ENCODE measurements around the gene RPP21. TPM values are rescaled to one million over a fixed set of nuclear protein-coding genes. Genes with fewer than 3 reads are reported as not detected.

The RPP21 gene
- total RNA-seq, 1 donor from 2014 or later = 48.8 TPM

- Mint-ChIP-seq H3K36me3 (ENCODE audit: unreplicated experiment) (peaks cover 18% of the 10 kb centered on the region), H3K27me3 (ENCODE audit: unreplicated experiment) (no peaks in the 10 kb centered on the region), H3K4me3 (ENCODE audit: unreplicated experiment) (no peak overlapping the region), H3K9me3 (ENCODE audit: unreplicated experiment) (peaks cover 8% of the 10 kb centered on the region), H3K27ac (ENCODE audit: unreplicated experiment) (peak overlapping the region; percentile 86), H3K4me1 (ENCODE audit: unreplicated experiment) (peaks cover 69% of the 10 kb centered on the region)
- TF ChIP-seq CTCF (IDR thresholded peaks at IDR 0.05) = no peak
- no peak for DNase-seq (ENCODE audit: extremely low spot score, unreplicated experiment)
Measured at GRCh38 chr6:30321692-30322388, 23.1 kb upstream of the RPP21 start.

- peak overlapping the region; percentile 86 for H3K27ac Mint-ChIP-seq (ENCODE audit: unreplicated experiment)
- H3K27me3 Mint-ChIP-seq (ENCODE audit: unreplicated experiment) = no peaks in the 10 kb centered on the region
- peaks cover 11% of the 10 kb centered on the region for H3K36me3 Mint-ChIP-seq (ENCODE audit: unreplicated experiment)
- peak overlapping the region; percentile 63 for H3K4me3 Mint-ChIP-seq (ENCODE audit: unreplicated experiment)
- H3K9me3 Mint-ChIP-seq (ENCODE audit: unreplicated experiment) = peaks cover 8% of the 10 kb centered on the region
- no peak for DNase-seq (ENCODE audit: extremely low spot score, unreplicated experiment)
- no peak for TF ChIP-seq CTCF (IDR thresholded peaks at IDR 0.05)
- H3K4me1 Mint-ChIP-seq (ENCODE audit: unreplicated experiment) = peaks cover 75% of the 10 kb centered on the region
Measured at GRCh38 chr6:30322527-30323501, 22.1 kb upstream of the RPP21 start.

- peaks cover 7% of the 10 kb centered on the region for H3K9me3 Mint-ChIP-seq (ENCODE audit: unreplicated experiment)
- H3K27ac Mint-ChIP-seq (ENCODE audit: unreplicated experiment) = peak overlapping the region; percentile 86
- peaks cover 9% of the 10 kb centered on the region for H3K36me3 Mint-ChIP-seq (ENCODE audit: unreplicated experiment)
- H3K27me3 Mint-ChIP-seq (ENCODE audit: unreplicated experiment) = no peaks in the 10 kb centered on the region
- peaks cover 70% of the 10 kb centered on the region for H3K4me1 Mint-ChIP-seq (ENCODE audit: unreplicated experiment)
- no peak overlapping the region for H3K4me3 Mint-ChIP-seq (ENCODE audit: unreplicated experiment)
- TF ChIP-seq CTCF (IDR thresholded peaks at IDR 0.05) = no peak
- no peak for DNase-seq (ENCODE audit: extremely low spot score, unreplicated experiment)
Measured at GRCh38 chr6:30323806-30324205, 21.1 kb upstream of the RPP21 start.

GRCh38 chr6:30325150-30325872, 19.6 kb upstream of the RPP21 start:
- peaks cover 59% of the 10 kb centered on the region for H3K4me1 Mint-ChIP-seq (ENCODE audit: unreplicated experiment)
- DNase-seq (ENCODE audit: extremely low spot score, unreplicated experiment) = no peak

More at GRCh38 chr6:30325150-30325872, 19.6 kb upstream of the RPP21 start:
- TF ChIP-seq CTCF (IDR thresholded peaks at IDR 0.05) = no peak
- Mint-ChIP-seq H3K27ac (ENCODE audit: unreplicated experiment) (peak overlapping the region; percentile 99), H3K9me3 (ENCODE audit: unreplicated experiment) (no peaks in the 10 kb centered on the region), H3K36me3 (ENCODE audit: unreplicated experiment) (peaks cover 14% of the 10 kb centered on the region), H3K4me3 (ENCODE audit: unreplicated experiment) (peak overlapping the region; percentile 97), H3K27me3 (ENCODE audit: unreplicated experiment) (no peaks in the 10 kb centered on the region)

All from osteocyte (in vitro differentiated cells).